HG02678 (cell line): ENCODE results near the gene BNIP5.
"Not testable (repeated sequence)": the region's sequence is repeated elsewhere in the genome, so short reads cannot be mapped to it uniquely, and the experiment has no call there.

ENCODE experiments used
- ATAC-seq: cut with Tn5 transposase; IDR thresholded peaks from one replicate; pipeline ENCODE4 v1.9.1; 2021; ENCODE audit warnings: mild to moderate bottlenecking, moderate library complexity; ENCODE audit not compliant: unreplicated experiment

Gene BNIP5

GRCh38 chr6:36367743-36368142 is 31.1 kb upstream of the BNIP5 start:
- no peak for ATAC-seq

- ATAC-seq, result no peak
Observed at GRCh38 chr6:36364669-36365479, 28.2 kb upstream of the BNIP5 start.

- ATAC-seq, result not testable (repeated sequence)
Observed at GRCh38 chr6:36364061-36364635, 27.5 kb upstream of the BNIP5 start.

- ATAC-seq, result not testable (repeated sequence)
Observed at GRCh38 chr6:36363371-36363752, 26.7 kb upstream of the BNIP5 start.

- no peak for ATAC-seq
Observed at GRCh38 chr6:36362551-36363370, 26.1 kb upstream of the BNIP5 start.

- no peak for ATAC-seq
Observed at GRCh38 chr6:36361071-36361470, 24.4 kb upstream of the BNIP5 start.

- ATAC-seq, result peak; percentile 49
Observed at GRCh38 chr6:36360241-36361054, 23.8 kb upstream of the BNIP5 start.

GRCh38 chr6:36358226-36358915 is 21.7 kb upstream of the BNIP5 start:
- ATAC-seq, result peak; percentile 48

GRCh38 chr6:36357872-36358225 is 21.2 kb upstream of the BNIP5 start:
- no peak for ATAC-seq

GRCh38 chr6:36355819-36356218 is 19.1 kb upstream of the BNIP5 start:
- no peak for ATAC-seq

- ATAC-seq, result no peak
Observed at GRCh38 chr6:36353411-36353915, 16.8 kb upstream of the BNIP5 start.

- ATAC-seq, result no peak
Observed at GRCh38 chr6:36352477-36353157, 15.9 kb upstream of the BNIP5 start.

- ATAC-seq, result no peak
Observed at GRCh38 chr6:36350681-36351571, 14.2 kb upstream of the BNIP5 start.

- no peak for ATAC-seq
Observed at GRCh38 chr6:36350082-36350481, 13.4 kb upstream of the BNIP5 start.

GRCh38 chr6:36349240-36349639 is 12.6 kb upstream of the BNIP5 start:
- ATAC-seq, result no peak

- ATAC-seq, result no peak
Observed at GRCh38 chr6:36347621-36348020, 10.9 kb upstream of the BNIP5 start.

- no peak for ATAC-seq
Observed at GRCh38 chr6:36346486-36347273, 10.0 kb upstream of the BNIP5 start.
